GM12878 (cell line): ENCODE measurements around the gene STT3B. TPM values are rescaled to one million over a fixed set of nuclear protein-coding genes. Genes with fewer than 3 reads are reported as not detected.
A peak's percentile ranks its signal among the peaks of the same experiment; 100 is the strongest.

ENCODE experiments used
- ASH2L ChIP-seq: fragments of 300-600, 200-600 bp; sonication (generic); IDR thresholded peaks from 2 replicates; pipeline ENCODE4 v1.6.1; 2017; ENCODE audit warnings: low read depth, mild to moderate bottlenecking, borderline replicate concordance
- ATF2 ChIP-seq: IDR thresholded peaks from 2 replicates; pipeline ENCODE4 v1.6.1; 2012; ENCODE audit warnings: low read length, inconsistent platforms
- BMI1 ChIP-seq: fragments of 450-650 bp; IDR thresholded peaks from 2 replicates; pipeline ENCODE4 v1.6.1; 2016; ENCODE audit warnings: mild to moderate bottlenecking, moderate library complexity, borderline replicate concordance
- CBX5 ChIP-seq: sonication (generic); IDR thresholded peaks from 2 replicates; pipeline ENCODE4 v1.6.1; 2016; ENCODE audit warnings: low read depth, moderate library complexity, mild to moderate bottlenecking, inconsistent platforms
- EED ChIP-seq: sonication (generic); IDR thresholded peaks from 2 replicates; pipeline ENCODE4 v1.6.1; 2016; ENCODE audit warnings: antibody characterized with exemption, low read depth
- ESRRA ChIP-seq: IDR thresholded peaks from 2 replicates; pipeline ENCODE4 v1.6.1; 2012; ENCODE audit warnings: mild to moderate bottlenecking, low read length, improper control_type of control experiment
- MEF2A ChIP-seq: IDR thresholded peaks from 2 replicates; pipeline ENCODE4 v1.6.1; 2011; ENCODE audit warnings: low read depth, mild to moderate bottlenecking, low read length, moderate library complexity; ENCODE audit not compliant: insufficient read depth
- MEF2B ChIP-seq: fragments of 450-650 bp; IDR thresholded peaks from 2 replicates; pipeline ENCODE4 v1.6.1; 2018; ENCODE audit warnings: mild to moderate bottlenecking, moderate library complexity; ENCODE audit not compliant: partially characterized antibody, poor library complexity, severe bottlenecking
- MTA2 ChIP-seq: fragments of 450-650 bp; IDR thresholded peaks from 2 replicates; pipeline ENCODE4 v1.6.1; 2016; ENCODE audit warnings: low read depth, mild to moderate bottlenecking, moderate library complexity
- NBN ChIP-seq: fragments of 450-650 bp; IDR thresholded peaks from 2 replicates; pipeline ENCODE4 v1.6.1; 2016
- NRF1 ChIP-seq: conservative IDR thresholded peaks from 2 replicates; pipeline ENCODE4 v1.6.1; 2011; ENCODE audit warnings: mild to moderate bottlenecking, low read depth, low read length, improper control_type of control experiment
- PKNOX1 ChIP-seq: fragments of 450-650 bp; IDR thresholded peaks from 2 replicates; pipeline ENCODE4 v1.6.1; 2016; ENCODE audit warnings: mild to moderate bottlenecking
- YY1 ChIP-seq: IDR thresholded peaks from 2 replicates; pipeline ENCODE4 v1.6.1; 2011; ENCODE audit warnings: low read depth, mild to moderate bottlenecking, low read length
- polyA plus RNA-seq, 11 experiments: library from polyadenylated mRNA; depleted of rRNA in 4 of 11; unstranded in 6 of 11; stranded (reverse) in 5 of 11; fragments of >200 nt; fragmentation: Nextera tagmentation in 4 of 11; fragmentation: Illumina TruSeq in 1 of 11; extraction: Ambion mirVana in 4 of 11; extraction: Trizol in 1 of 11; gene quantifications; 1 replicate in 1 of 11; 2 replicates in 10 of 11; pipeline versions ENCODE4 v1.2.1 to v1.2.3, GENCODE V29; 2011 to 2016; ENCODE audit warnings: inconsistent platforms in 2 of 11, missing spikeins in 2 of 11, low read depth in 1 of 11
- total RNA-seq, 4 experiments: library from RNA; depleted of rRNA in 3 of 4; stranded (reverse); fragments of >200 nt in 3 of 4; fragmentation: Illumina TruSeq in 1 of 4; extraction: Trizol in 1 of 4; gene quantifications; 2 replicates each; pipeline versions ENCODE4 v1.2.1 to v1.2.3, GENCODE V29; 2013 to 2021
- TF ChIP-seq, protein P1 (sequence below): fragments of 450-650 bp; formaldehyde crosslinking; IDR thresholded peaks from 2 replicates; pipeline ENCODE4 v1.5.0; 2022; ENCODE audit warnings: mild to moderate bottlenecking, missing genetic modification characterization
- TF ChIP-seq, protein P2 (sequence below): fragments of 450-650 bp; IDR thresholded peaks from 2 replicates; pipeline ENCODE4 v1.6.1; 2017; ENCODE audit warnings: mild to moderate bottlenecking
- TF ChIP-seq, protein P3 (sequence below): IDR thresholded peaks from 2 replicates; pipeline ENCODE4 v1.6.1; 2012; ENCODE audit warnings: low read depth, low read length, improper control_type of control experiment
- TF ChIP-seq, protein P4 (sequence below): fragments of 450-650 bp; IDR thresholded peaks from 2 replicates; pipeline ENCODE4 v1.6.1; 2016; ENCODE audit warnings: mild to moderate bottlenecking, moderate library complexity, borderline replicate concordance

Gene STT3B
- total and polyA plus RNA-seq, 10 of the 15 experiments (the other 5 are each of a cell fraction or from before 2014, with no cell fraction given): 19.9 to 208 (median 79.6) TPM

GRCh38 chr3:31502803-31503221 lies 29.9 kb upstream of the STT3B start (continued):
- TF ChIP-seq, protein P1, sequence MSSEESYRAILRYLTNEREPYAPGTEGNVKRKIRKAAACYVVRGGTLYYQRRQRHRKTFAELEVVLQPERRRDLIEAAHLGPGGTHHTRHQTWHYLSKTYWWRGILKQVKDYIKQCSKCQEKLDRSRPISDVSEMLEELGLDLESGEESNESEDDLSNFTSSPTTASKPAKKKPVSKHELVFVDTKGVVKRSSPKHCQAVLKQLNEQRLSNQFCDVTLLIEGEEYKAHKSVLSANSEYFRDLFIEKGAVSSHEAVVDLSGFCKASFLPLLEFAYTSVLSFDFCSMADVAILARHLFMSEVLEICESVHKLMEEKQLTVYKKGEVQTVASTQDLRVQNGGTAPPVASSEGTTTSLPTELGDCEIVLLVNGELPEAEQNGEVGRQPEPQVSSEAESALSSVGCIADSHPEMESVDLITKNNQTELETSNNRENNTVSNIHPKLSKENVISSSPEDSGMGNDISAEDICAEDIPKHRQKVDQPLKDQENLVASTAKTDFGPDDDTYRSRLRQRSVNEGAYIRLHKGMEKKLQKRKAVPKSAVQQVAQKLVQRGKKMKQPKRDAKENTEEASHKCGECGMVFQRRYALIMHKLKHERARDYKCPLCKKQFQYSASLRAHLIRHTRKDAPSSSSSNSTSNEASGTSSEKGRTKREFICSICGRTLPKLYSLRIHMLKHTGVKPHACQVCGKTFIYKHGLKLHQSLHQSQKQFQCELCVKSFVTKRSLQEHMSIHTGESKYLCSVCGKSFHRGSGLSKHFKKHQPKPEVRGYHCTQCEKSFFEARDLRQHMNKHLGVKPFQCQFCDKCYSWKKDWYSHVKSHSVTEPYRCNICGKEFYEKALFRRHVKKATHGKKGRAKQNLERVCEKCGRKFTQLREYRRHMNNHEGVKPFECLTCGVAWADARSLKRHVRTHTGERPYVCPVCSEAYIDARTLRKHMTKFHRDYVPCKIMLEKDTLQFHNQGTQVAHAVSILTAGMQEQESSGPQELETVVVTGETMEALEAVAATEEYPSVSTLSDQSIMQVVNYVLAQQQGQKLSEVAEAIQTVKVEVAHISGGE (CRISPR knock-in tag): no peak
- no peak for TF ChIP-seq NRF1
- TF ChIP-seq BMI1: peak; percentile 30; the same call in 1 of the 2 replicates
- TF ChIP-seq MTA2: peak; percentile 82
- no peak for TF ChIP-seq ASH2L
- no peak for TF ChIP-seq YY1
- TF ChIP-seq, protein P2, sequence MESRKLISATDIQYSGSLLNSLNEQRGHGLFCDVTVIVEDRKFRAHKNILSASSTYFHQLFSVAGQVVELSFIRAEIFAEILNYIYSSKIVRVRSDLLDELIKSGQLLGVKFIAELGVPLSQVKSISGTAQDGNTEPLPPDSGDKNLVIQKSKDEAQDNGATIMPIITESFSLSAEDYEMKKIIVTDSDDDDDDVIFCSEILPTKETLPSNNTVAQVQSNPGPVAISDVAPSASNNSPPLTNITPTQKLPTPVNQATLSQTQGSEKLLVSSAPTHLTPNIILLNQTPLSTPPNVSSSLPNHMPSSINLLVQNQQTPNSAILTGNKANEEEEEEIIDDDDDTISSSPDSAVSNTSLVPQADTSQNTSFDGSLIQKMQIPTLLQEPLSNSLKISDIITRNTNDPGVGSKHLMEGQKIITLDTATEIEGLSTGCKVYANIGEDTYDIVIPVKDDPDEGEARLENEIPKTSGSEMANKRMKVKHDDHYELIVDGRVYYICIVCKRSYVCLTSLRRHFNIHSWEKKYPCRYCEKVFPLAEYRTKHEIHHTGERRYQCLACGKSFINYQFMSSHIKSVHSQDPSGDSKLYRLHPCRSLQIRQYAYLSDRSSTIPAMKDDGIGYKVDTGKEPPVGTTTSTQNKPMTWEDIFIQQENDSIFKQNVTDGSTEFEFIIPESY: no peak
- TF ChIP-seq ATF2: peak; percentile 61; the same call in 1 of the 2 replicates
- TF ChIP-seq, protein P3, sequence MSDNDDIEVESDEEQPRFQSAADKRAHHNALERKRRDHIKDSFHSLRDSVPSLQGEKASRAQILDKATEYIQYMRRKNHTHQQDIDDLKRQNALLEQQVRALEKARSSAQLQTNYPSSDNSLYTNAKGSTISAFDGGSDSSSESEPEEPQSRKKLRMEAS: no peak
- TF ChIP-seq PKNOX1: no peak
- no peak for TF ChIP-seq ESRRA
- no peak for TF ChIP-seq CBX5
- TF ChIP-seq, protein P4, sequence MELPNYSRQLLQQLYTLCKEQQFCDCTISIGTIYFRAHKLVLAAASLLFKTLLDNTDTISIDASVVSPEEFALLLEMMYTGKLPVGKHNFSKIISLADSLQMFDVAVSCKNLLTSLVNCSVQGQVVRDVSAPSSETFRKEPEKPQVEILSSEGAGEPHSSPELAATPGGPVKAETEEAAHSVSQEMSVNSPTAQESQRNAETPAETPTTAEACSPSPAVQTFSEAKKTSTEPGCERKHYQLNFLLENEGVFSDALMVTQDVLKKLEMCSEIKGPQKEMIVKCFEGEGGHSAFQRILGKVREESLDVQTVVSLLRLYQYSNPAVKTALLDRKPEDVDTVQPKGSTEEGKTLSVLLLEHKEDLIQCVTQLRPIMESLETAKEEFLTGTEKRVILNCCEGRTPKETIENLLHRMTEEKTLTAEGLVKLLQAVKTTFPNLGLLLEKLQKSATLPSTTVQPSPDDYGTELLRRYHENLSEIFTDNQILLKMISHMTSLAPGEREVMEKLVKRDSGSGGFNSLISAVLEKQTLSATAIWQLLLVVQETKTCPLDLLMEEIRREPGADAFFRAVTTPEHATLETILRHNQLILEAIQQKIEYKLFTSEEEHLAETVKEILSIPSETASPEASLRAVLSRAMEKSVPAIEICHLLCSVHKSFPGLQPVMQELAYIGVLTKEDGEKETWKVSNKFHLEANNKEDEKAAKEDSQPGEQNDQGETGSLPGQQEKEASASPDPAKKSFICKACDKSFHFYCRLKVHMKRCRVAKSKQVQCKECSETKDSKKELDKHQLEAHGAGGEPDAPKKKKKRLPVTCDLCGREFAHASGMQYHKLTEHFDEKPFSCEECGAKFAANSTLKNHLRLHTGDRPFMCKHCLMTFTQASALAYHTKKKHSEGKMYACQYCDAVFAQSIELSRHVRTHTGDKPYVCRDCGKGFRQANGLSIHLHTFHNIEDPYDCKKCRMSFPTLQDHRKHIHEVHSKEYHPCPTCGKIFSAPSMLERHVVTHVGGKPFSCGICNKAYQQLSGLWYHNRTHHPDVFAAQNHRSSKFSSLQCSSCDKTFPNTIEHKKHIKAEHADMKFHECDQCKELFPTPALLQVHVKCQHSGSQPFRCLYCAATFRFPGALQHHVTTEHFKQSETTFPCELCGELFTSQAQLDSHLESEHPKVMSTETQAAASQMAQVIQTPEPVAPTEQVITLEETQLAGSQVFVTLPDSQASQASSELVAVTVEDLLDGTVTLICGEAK: no peak
- no peak for TF ChIP-seq MEF2A
- TF ChIP-seq NBN: no peak
- TF ChIP-seq MEF2B: peak; percentile 71
- no peak for TF ChIP-seq EED
